Caki2 (cell line): ENCODE measurements around the gene UMODL1. TPM values are rescaled to one million over a fixed set of nuclear protein-coding genes. Genes with fewer than 3 reads are reported as not detected.

ENCODE experiments used
- DNase-seq: peaks from one replicate; pipeline ENCODE4 v3.0.0-alpha.2; 2015; ENCODE audit warnings: low read depth
- in situ Hi-C: cut with HindIII; loops from 2 replicates; pipeline ENCODE4 v1.10.0; 2016; ENCODE audit warnings: low sequenced_read_pairs, low pct_unique_long_range_greater_than_20kb, mixed read lengths
- total RNA-seq: library from RNA; depleted of rRNA; stranded (reverse); fragments of >200 nt; shearing (Covaris generic); gene quantifications from 2 replicates; pipeline ENCODE4 v1.2.3, GENCODE V29; 2014; ENCODE audit warnings: low replicate concordance

UMODL1 gene
- total RNA-seq, 1 experiment from 2014 or later: not detected

- no peak for DNase-seq
- in situ Hi-C loops: no loop called here
Observed at GRCh38 chr21:42088658-42089057, 17.5 kb downstream of the UMODL1 start.

GRCh38 chr21:42089093-42089631 is 18.0 kb downstream of the UMODL1 start:
- no peak for DNase-seq
- in situ Hi-C loops: no loop called here

GRCh38 chr21:42089665-42090310 is 18.7 kb downstream of the UMODL1 start:
- in situ Hi-C loops: no loop called here

GRCh38 chr21:42091899-42092508 is 20.9 kb downstream of the UMODL1 start:
- DNase-seq: no peak
- in situ Hi-C loops: no loop called here

More at GRCh38 chr21:42089665-42090310, 18.7 kb downstream of the UMODL1 start:
- no peak for DNase-seq

- no peak for DNase-seq
- in situ Hi-C loops: no loop called here
Observed at GRCh38 chr21:42092771-42093170, 21.7 kb downstream of the UMODL1 start.

- in situ Hi-C loops: no loop called here
- DNase-seq: no peak
Observed at GRCh38 chr21:42093186-42093585, 22.1 kb downstream of the UMODL1 start.

- in situ Hi-C loops: no loop called here
- peak; percentile 96 for DNase-seq
Observed at GRCh38 chr21:42093991-42094421, 22.9 kb downstream of the UMODL1 start.

GRCh38 chr21:42094811-42095210 is 23.7 kb downstream of the UMODL1 start:
- in situ Hi-C loops: no loop called here

GRCh38 chr21:42095581-42095980 is 24.5 kb downstream of the UMODL1 start:
- DNase-seq: no peak
- in situ Hi-C loops: no loop called here

More at GRCh38 chr21:42094811-42095210, 23.7 kb downstream of the UMODL1 start:
- no peak for DNase-seq

- no peak for DNase-seq
- in situ Hi-C loops: no loop called here
Observed at GRCh38 chr21:42096566-42096965, 25.4 kb downstream of the UMODL1 start.

- DNase-seq: no peak
- in situ Hi-C loops: no loop called here
Observed at GRCh38 chr21:42097274-42097673, 26.2 kb downstream of the UMODL1 start.

GRCh38 chr21:42097860-42098454 is 26.8 kb downstream of the UMODL1 start:
- DNase-seq: peak; percentile 92
- in situ Hi-C loops: no loop called here

- no peak for DNase-seq
- in situ Hi-C loops: no loop called here
Observed at GRCh38 chr21:42098957-42099505, 27.9 kb downstream of the UMODL1 start.

GRCh38 chr21:42101246-42101645 is 30.1 kb downstream of the UMODL1 start:
- in situ Hi-C loops: no loop called here

GRCh38 chr21:42102076-42102475 is 31.0 kb downstream of the UMODL1 start:
- in situ Hi-C loops: no loop called here
- DNase-seq: peak; percentile 85

More at GRCh38 chr21:42101246-42101645, 30.1 kb downstream of the UMODL1 start:
- no peak for DNase-seq

- in situ Hi-C loops: no loop called here
- no peak for DNase-seq
Observed at GRCh38 chr21:42102526-42102925, 31.4 kb downstream of the UMODL1 start.

GRCh38 chr21:42102991-42103390 is 31.9 kb downstream of the UMODL1 start:
- DNase-seq: no peak

GRCh38 chr21:42103843-42104242 is 32.7 kb downstream of the UMODL1 start:
- DNase-seq: no peak
- in situ Hi-C loops: no loop called here

More at GRCh38 chr21:42102991-42103390, 31.9 kb downstream of the UMODL1 start:
- in situ Hi-C loops: no loop called here
